Ishikawa (cell line): ENCODE data around the gene EML1.

Experiments used
- CEBPB ChIP-seq: IDR thresholded peaks from 2 replicates; pipeline ENCODE4 v1.6.1; 2012
- EP300 ChIP-seq: IDR thresholded peaks from 2 replicates; pipeline ENCODE4 v1.6.1; 2012; ENCODE audit warnings: borderline replicate concordance
- FOXM1 ChIP-seq: IDR thresholded peaks from 2 replicates; pipeline ENCODE4 v1.6.1; 2012; ENCODE audit warnings: low read depth, borderline replicate concordance
- NFIC ChIP-seq: IDR thresholded peaks from 2 replicates; pipeline ENCODE4 v1.6.1; 2012
- TAF1 ChIP-seq: IDR thresholded peaks from 2 replicates; pipeline ENCODE4 v1.6.1; 2012; ENCODE audit warnings: low read depth, mild to moderate bottlenecking
- TEAD4 ChIP-seq: IDR thresholded peaks from 2 replicates; pipeline ENCODE4 v1.6.1; 2012
- YY1 ChIP-seq: IDR thresholded peaks from 2 replicates; pipeline ENCODE4 v1.6.1; 2012; ENCODE audit warnings: low read depth
- TF ChIP-seq, protein P1 (sequence below): IDR thresholded peaks from 2 replicates; pipeline ENCODE4 v1.6.1; 2012
- TF ChIP-seq, protein P2 (sequence below): IDR thresholded peaks from 2 replicates; pipeline ENCODE4 v1.6.1; 2012
- TF ChIP-seq, protein P3 (sequence below): IDR thresholded peaks from 2 replicates; pipeline ENCODE4 v1.6.1; 2012; ENCODE audit warnings: low read depth, mild to moderate bottlenecking

DNA sequence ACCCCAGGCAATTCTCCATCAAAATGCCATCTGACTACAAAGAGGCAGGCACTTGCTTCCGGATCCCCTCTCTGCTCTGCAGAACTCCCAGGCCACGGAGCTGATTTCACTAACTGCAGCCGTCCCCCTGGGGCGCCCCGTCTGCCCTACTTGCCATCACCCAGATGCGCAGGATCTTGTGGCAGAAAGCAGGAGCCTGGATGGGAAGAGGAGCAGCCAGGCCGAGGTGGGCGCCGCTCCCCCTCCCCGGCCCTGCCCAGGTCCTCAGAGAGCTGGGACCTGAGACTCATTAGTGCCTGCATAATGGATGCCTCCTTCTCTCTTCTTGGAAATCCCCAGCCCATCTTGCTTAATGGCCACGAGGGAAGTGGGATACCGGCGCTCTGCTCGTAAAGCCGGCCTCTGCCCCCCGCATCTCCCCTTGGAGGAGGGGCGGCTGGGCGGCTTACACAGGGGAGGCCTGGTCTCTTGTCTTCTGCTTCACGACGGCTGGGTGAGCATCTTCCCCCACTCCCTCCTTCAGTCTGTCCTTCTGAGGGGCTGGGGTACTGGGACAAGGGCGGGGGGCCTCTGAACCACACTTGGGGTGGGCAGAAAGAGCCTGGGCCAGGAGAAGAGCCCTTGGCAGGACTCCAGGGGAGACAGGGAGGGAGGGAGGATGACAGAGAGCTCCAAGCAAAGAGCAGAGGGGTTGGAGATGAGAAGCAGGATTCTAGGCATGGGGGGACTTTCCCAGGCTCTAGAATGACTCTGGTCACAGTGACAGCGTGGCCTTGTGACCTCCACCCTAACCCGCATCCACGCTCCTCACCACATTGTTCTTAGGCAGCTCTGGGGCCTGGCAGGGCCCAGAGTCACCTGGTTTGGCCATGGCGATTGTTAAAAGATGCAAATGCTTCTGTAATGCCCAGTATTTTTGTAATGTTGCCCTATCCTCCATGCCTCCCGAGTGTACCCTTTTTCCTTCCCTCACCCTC is 19.4 kb upstream of the EML1 start:
- TF ChIP-seq TAF1 (no peak), EP300 (no peak), YY1 (no peak), TEAD4 (no peak), NFIC (no peak), FOXM1 (no peak), CEBPB (no peak)
- TF ChIP-seq, protein P1, sequence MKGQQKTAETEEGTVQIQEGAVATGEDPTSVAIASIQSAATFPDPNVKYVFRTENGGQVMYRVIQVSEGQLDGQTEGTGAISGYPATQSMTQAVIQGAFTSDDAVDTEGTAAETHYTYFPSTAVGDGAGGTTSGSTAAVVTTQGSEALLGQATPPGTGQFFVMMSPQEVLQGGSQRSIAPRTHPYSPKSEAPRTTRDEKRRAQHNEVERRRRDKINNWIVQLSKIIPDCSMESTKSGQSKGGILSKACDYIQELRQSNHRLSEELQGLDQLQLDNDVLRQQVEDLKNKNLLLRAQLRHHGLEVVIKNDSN: no peak
- TF ChIP-seq, protein P2, sequence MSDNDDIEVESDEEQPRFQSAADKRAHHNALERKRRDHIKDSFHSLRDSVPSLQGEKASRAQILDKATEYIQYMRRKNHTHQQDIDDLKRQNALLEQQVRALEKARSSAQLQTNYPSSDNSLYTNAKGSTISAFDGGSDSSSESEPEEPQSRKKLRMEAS: no peak
- TF ChIP-seq, protein P3, sequence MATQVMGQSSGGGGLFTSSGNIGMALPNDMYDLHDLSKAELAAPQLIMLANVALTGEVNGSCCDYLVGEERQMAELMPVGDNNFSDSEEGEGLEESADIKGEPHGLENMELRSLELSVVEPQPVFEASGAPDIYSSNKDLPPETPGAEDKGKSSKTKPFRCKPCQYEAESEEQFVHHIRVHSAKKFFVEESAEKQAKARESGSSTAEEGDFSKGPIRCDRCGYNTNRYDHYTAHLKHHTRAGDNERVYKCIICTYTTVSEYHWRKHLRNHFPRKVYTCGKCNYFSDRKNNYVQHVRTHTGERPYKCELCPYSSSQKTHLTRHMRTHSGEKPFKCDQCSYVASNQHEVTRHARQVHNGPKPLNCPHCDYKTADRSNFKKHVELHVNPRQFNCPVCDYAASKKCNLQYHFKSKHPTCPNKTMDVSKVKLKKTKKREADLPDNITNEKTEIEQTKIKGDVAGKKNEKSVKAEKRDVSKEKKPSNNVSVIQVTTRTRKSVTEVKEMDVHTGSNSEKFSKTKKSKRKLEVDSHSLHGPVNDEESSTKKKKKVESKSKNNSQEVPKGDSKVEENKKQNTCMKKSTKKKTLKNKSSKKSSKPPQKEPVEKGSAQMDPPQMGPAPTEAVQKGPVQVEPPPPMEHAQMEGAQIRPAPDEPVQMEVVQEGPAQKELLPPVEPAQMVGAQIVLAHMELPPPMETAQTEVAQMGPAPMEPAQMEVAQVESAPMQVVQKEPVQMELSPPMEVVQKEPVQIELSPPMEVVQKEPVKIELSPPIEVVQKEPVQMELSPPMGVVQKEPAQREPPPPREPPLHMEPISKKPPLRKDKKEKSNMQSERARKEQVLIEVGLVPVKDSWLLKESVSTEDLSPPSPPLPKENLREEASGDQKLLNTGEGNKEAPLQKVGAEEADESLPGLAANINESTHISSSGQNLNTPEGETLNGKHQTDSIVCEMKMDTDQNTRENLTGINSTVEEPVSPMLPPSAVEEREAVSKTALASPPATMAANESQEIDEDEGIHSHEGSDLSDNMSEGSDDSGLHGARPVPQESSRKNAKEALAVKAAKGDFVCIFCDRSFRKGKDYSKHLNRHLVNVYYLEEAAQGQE: no peak
